Fibroblast of the aortic adventitia (primary cell): Measurements from ENCODE around the gene S100A16. TPM values are rescaled to one million over a fixed set of nuclear protein-coding genes. Genes with fewer than 3 reads are reported as not detected.
"Not testable (repeated sequence)": the region's sequence is repeated elsewhere in the genome, so short reads cannot be mapped to it uniquely, and the experiment has no call there.

ENCODE experiments used
- DNase-seq: peaks from one replicate; pipeline ENCODE4 v3.0.0-alpha.2; 2010; ENCODE audit warnings: low read depth
- H3K4me3 ChIP-seq: 2 replicates; pipeline ENCODE4 v1.5.1; 2011; ENCODE audit warnings: low read depth, mild to moderate bottlenecking, control low read depth, low read length, moderate library complexity
- total RNA-seq: library from RNA; depleted of rRNA; stranded (reverse); fragments of >200 nt; gene quantifications from 2 replicates; pipeline ENCODE4 v1.2.3, GENCODE V29; 2012; ENCODE audit warnings: low replicate concordance
- TF ChIP-seq, protein P1 (sequence below): IDR thresholded peaks from 2 replicates; pipeline ENCODE4 v1.5.1; 2011; ENCODE audit warnings: mild to moderate bottlenecking, low read length, control low read depth, inconsistent platforms; ENCODE audit not compliant: insufficient read depth

The S100A16 gene
- total RNA-seq, 1 donor = 406 TPM

DNA sequence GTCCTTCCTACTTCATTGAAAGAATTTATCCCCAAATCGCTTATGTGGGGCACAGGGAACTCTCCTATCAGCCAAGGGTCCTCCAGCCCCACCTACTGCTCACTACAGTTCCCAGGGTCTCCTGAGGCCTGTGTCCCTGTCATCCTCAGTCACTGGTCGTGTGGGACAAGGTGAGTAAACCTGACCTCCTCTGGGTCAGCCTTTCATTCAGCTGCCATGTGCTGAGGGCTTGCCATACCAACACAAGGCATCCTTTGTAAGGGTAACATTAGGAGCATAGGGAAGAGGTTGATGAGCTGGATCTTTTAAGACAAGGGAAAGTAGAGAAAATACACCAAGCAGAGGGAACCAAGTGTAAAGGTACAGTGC, 34.4 kb upstream of the S100A16 start:
- TF ChIP-seq, protein P1, sequence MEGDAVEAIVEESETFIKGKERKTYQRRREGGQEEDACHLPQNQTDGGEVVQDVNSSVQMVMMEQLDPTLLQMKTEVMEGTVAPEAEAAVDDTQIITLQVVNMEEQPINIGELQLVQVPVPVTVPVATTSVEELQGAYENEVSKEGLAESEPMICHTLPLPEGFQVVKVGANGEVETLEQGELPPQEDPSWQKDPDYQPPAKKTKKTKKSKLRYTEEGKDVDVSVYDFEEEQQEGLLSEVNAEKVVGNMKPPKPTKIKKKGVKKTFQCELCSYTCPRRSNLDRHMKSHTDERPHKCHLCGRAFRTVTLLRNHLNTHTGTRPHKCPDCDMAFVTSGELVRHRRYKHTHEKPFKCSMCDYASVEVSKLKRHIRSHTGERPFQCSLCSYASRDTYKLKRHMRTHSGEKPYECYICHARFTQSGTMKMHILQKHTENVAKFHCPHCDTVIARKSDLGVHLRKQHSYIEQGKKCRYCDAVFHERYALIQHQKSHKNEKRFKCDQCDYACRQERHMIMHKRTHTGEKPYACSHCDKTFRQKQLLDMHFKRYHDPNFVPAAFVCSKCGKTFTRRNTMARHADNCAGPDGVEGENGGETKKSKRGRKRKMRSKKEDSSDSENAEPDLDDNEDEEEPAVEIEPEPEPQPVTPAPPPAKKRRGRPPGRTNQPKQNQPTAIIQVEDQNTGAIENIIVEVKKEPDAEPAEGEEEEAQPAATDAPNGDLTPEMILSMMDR = no peak

DNA sequence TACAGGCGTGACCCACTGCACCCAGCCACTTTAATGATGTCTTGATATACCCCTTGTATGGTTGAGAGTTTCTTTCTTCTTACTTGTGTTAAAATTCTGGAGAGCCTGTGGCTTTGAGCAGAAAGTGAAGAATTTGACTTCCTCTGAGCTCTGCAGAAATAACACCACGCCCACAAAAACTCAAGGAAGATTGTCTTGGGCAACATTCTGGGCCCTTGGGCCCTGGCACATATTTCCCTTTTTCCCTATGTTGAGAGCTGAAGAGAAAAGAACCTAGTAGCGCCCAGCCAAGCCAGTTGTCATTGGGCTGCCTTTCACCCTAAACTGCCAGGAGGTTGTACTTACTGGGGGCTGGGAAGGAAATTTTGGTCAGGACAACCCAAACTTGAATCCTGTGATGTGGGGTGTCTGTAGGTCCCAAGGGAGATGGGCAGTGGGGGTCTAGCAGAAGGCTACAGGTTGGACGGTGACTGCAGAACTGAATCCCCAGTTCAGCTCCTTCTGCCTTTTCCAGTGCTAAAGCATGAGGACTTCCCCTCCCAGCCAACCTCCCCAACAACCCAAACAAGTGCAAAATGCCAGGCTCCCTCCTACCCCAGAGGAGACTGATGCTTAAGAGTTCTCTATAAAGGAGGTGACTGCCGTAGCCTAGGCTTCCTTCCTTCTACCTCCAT, 33.9 kb upstream of the S100A16 start:
- TF ChIP-seq, protein P1 = no peak
- H3K4me3 ChIP-seq = no peak overlapping the region
- DNase-seq = no peak

More for the DNA sequence above, 34.4 kb upstream of the S100A16 start:
- no peak overlapping the region for H3K4me3 ChIP-seq
- no peak for DNase-seq

DNA sequence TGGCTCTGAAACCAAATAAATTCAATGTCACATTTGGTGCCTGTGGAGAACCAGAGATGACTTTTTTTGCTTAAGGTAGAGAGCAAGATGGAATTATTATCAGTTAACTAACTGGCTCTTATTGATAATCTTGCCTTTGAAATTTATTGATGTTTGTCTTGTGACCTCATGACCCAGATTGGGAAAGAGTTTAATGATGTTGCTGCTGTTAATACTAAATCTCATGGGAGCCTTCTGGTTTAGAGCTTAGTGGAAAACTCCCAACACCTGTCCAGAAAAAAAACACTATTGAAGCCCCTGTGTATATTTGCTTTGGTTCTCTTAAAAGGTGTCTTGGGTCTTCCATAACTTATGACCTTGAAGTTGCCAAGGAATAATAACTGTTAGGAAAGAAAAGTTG, 30.9 kb upstream of the S100A16 start:
- no peak overlapping the region for H3K4me3 ChIP-seq
- TF ChIP-seq, protein P1 = no peak
- no peak for DNase-seq

DNA sequence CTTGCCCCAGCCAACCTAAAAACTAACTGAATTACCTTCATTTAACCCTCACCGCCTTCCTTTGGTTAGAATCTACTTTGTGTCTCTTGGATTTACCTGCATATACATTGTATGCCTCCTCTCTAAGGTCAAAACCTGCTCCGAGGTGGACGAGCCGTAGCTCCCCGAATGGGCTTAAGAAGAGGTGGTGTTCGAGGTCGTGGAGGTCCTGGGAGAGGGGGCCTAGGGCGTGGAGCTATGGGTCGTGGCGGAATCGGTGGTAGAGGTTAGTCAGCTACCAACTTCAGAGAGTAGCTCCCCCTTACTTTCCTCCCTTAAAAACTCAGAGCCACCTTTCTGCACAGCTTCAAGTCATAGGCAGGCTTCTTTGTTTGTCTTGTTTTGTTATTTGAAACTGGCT, 30.2 kb upstream of the S100A16 start:
- TF ChIP-seq, protein P1 = no peak
- no peak for DNase-seq
- no peak overlapping the region for H3K4me3 ChIP-seq

DNA sequence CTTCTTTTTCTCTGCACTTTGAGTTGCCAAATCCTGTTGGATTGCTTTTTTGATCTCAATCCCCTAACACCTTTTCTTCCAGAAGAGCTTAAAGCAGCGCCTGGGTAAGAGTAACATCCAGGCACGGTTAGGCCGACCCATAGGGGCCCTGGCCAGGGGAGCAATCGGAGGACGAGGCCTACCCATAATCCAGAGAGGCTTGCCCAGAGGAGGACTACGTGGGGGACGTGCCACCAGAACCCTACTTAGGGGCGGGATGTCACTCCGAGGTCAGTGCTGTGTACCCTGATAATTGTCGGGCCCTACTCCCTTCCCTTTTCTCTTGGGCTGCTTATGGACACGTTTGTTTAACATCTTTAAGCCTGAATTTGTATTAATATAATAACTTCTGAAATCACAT, 29.2 kb upstream of the S100A16 start:
- no peak for DNase-seq
- TF ChIP-seq, protein P1 = no peak
- H3K4me3 ChIP-seq = no peak overlapping the region

DNA sequence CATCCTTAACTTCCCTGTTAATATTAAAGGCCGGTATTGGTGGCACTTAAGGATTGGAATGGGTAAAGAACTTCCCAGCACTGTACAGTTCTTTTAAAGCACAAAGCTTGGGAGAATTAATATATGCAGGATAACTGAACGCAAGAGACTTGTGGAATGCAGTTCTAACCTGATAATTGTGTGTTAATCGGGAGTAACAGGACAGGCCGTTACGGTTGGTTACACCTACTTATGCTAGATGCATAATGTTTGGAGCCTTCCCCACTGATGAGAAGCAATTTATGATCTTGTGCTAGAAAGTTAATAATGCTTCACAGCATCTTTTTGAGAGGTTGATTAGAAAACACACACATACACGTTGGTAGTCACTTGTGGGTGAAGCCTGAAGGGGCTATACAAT, 27.9 kb upstream of the S100A16 start:
- TF ChIP-seq, protein P1 = no peak
- DNase-seq = no peak

DNA sequence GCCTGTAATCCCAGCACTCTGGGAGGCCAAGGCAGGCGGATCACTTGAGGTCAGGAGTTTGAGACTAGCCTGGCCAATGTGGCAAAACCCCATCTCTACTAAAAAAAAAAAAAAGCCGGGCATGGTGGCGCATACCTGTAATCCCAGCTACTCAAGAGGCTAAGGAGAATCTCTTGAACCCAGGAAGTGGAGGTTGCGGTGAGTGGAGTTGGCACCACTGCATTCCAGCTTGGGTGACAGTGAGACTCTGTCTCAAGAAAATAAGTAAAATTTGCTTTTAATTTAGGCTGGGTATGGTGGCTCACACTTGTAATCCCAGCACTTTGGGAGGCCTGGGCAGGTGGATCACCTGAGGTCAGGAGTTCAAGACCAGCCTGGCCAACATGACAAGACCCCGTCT, 27.3 kb upstream of the S100A16 start:
- not testable (repeated sequence) for DNase-seq, H3K4me3 ChIP-seq

More for the DNA sequence above, 27.9 kb upstream of the S100A16 start:
- no peak overlapping the region for H3K4me3 ChIP-seq
